Putamen (tissue), 1 donor: Measurements from ENCODE around the gene E2F6.
A peak's percentile ranks its signal among the peaks of the same experiment; 100 is the strongest.

Experiments
- DNase-seq: peaks from one replicate; pipeline ENCODE4 v3.0.0-alpha.2; 2016; ENCODE audit warnings: low spot score

Gene E2F6

DNA sequence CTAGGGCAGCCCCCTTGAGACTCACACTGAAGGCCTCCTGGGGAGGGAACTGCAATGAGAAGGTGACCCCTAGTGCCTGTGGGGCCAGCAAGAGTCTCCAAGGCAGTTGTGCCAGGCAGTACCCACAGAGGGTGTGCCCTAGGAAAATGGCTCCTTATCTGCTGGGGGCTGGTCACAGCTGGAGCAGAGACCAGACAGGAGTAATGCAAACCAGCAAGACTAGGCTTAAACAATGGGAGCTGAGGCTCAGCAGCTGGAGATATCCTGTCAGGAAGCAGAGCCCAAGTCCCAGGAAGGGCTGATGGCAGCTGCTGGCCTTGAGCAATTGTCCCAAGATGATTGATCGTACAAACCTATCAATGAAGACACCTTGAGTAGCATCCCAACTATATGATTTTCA, 26.8 kb upstream of the E2F6 start:
- DNase-seq: no peak

DNA sequence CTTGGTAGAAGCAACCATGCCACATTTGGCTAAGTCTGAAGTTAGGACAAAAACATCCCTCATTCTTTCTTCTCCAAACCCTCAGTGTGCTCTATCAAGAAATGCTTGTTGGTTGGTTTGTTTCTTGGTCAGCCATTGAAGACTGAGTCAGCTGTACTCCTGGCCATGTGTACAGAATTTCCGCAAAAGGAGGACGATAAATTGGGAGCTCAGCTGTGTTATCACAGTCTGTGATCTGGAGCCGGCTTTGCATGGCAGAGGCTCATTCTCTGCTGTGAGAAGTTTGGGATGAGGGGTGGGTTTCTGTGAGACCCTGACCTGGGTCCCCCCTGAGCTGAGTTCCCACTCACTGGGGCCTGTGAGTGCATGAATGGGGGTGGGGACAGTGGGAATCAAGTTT, 26.3 kb upstream of the E2F6 start:
- DNase-seq: no peak

DNA sequence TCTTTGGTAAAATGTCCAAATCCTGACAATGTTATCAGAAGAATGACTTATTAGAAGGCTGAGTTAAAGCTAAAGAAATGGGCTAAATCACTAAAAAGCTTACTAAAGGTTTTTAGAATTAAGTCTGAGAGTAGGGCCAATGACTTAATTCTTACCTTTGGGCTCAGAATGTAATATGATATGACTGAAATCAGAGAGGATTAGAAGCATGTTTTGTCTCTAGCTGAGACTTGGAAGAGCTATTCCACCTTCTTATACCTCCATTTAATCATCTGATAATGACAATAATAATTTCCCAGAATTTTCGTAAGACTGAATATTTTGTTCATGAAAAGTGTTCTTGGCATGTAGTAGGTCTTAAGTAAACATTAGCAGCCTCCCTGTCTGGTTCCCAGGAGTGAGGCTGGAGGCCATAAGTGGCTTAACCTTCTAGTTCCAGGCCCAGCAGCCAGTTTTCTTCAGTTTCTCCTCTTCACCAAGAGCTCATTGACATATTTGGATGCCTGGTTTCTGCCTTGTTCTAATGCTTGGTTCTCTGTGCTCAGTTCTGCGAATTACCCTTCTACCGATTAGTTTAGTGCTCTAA, 25.5 kb upstream of the E2F6 start:
- DNase-seq: no peak

DNA sequence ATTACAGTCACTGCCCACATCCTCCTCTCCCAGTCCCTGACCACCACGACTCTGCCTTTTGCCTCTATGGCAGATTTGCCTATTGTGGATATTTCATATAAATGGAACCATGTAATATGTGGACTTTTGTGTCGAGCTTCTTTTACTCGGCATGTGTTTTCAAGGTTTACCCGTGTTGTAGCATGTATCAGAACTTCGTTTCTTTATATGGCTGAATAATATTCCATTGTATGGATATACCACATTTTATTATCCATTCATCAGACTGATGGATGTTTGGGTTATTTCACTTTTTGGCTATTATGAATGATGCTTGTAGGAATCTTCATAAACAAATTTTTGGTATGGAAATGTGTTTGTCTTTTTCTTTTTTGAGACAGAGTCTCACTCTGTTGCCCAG, 24.2 kb upstream of the E2F6 start:
- DNase-seq: no peak

DNA sequence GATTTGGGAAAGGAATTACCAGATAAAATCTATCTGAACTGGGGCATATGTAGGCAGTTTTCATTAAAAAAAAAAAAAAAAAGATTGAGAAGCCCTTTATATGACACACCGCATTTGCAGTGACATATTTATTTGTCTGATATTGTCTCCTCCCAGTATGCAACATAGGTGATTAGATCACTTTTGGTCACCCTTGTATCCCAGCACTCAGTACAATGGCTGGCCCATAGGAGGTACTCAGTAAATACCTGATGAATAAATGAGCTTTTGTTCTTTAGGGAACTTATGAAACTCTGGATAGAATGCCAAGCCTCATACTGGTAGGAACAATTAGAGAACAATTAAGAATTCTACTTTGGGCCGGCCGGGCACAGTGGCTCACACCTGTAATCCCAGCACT, 22.8 kb upstream of the E2F6 start:
- DNase-seq: no peak

DNA sequence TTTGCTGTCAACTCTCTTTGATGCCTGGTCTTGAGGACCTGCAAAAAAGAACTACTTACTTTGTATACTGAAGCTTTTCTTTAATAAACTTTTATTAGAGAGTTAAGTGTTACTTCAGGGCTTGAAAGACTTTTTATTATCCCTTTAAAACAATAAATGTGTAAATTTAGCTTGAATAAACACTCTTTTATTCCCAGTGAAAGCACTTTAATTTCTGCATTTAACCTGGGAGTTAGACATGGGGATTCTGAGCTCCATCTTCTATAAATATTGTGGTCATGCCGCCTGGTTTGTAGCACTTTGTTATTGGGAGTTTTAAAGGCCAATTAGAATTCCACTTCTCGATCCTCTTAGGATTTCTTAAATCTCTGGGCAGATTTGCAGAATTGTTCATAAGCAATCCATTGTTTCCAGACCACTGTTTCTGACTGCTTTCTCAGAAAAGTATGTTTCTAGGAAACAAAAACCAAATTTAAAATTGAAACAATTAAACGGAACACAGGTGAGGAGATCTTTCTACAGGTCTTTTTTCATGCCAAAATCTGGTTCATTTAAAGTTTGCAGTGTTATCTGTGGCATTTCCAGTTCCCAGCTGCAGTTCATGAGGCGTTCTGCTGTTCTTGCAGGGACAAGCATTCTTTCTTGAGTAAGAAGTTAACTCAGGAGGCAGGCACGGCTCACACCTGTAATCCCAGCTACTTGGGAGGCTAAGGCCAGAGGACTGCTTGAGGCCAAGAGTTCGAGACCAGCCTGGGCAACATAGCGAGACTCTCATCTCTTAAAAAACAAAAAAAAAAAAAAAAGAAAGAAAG, 18.1 kb upstream of the E2F6 start:
- no peak for DNase-seq

DNA sequence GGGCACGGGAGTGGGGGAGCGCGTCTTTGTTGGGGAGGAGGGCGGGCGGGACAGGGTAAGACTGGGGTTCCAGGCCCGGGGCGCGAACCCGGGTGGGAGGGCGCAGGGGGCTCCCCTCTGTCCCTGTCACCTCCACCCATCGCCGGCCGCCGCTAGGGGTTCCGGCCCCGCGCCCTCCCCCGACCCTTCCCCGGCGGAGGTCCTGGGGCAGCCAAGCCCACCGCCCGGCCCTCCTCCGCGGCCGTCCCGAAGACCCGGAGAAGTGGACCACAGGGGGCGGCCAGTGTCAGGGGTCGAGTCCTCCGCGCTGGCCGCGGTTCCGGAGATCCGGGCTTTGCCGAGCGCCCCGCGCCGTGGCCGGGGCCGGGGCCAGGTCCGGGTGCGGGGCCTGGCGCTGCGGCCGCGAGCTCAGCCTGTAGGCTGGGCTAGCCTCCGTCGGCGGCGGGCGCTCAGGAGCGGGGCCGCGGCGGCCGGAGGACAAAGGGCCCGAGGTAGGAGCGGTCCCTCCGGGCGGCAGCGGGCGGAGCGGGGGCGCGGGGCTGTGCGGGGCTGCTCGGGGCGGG, 16.6 kb upstream of the E2F6 start:
- DNase-seq: no peak

DNA sequence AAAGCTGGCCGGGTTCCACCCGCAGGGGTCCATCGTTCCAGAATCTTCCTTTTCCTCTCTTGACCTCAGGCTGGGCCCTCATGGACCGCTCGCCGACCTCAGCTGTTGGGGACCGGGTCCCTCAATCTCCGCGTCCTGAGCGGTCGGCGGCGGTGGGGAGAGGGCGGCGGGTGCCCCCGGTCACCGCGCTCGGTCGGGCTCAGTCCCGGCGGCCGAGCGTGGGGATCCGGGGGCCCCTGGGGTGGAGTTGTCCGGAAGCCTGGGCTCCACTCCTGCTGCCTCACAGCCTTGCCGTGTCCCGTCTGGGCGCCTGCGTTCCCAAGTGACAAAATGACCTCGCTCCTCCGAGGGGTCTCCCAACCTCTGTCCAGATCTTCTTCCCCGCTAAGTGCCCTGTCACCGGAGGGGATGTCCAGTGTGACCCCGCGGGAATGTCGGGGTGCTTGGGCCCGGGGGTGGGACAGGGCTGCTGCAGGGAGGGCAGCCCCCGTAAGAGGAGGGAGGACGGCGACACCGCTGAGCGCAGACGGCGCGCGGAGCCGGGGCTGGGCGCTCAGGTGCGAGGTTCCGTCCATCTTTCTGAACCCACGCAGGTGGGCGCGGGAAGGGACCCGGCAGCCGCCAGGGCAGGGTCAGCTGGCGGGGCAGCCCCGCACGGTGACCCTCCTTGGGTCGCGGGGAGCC, 16.0 kb upstream of the E2F6 start:
- DNase-seq: no peak

DNA sequence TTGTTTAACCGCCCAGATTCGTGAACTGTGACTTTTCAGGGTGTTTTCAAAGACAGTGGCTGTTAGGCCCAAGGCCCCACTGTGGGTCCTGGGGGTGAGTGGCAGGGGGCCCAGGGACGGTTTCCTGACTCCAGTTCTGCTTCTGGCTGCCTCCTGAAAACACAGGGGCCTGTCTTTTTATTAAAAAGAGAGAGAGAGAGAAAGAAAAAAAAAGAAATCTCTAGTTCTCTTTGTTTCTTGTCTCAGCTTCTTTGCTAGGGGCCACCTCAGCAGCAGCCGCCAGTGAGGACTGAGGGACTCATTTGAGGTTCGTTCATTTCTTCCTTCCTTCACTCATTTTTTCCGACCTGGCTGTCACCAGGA, 15.4 kb upstream of the E2F6 start:
- DNase-seq: no peak

DNA sequence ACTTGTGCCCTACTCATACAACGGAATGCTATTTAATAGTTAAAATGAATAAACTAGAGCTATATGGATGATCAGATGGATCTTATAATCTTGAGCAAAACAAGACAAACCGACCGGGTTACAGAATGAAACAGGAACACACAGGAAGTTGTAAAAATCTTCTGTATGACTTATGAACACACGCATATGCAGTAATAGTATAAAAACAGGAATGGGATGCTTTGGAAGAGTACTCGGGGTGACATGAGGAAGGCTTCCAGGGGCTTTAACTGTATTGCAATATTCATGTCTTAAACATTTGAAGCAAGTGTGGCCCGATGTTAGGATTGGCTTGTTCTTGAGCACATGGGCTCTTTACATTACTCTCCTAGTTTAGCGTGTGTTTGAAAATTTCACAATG, 14.9 kb upstream of the E2F6 start:
- DNase-seq: no peak

DNA sequence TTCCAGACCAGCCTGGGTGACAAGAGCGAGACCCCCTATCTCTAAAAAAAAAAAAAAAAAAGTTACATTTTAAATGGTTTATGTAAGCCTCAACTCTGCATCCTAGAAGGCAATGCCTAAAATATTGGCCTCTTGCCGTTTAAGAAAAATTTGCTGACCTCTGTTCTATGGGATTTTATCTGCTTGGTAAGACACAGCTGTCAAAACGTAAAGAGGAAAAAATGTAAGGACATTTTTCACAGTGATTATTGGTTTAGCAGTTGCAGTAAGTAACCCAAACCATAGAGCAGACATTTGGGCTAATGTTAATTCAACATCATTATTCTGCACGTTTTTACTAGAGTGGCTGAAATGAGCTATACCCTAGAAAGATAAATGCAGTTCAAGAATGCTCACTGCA, 14.4 kb upstream of the E2F6 start:
- DNase-seq: no peak

DNA sequence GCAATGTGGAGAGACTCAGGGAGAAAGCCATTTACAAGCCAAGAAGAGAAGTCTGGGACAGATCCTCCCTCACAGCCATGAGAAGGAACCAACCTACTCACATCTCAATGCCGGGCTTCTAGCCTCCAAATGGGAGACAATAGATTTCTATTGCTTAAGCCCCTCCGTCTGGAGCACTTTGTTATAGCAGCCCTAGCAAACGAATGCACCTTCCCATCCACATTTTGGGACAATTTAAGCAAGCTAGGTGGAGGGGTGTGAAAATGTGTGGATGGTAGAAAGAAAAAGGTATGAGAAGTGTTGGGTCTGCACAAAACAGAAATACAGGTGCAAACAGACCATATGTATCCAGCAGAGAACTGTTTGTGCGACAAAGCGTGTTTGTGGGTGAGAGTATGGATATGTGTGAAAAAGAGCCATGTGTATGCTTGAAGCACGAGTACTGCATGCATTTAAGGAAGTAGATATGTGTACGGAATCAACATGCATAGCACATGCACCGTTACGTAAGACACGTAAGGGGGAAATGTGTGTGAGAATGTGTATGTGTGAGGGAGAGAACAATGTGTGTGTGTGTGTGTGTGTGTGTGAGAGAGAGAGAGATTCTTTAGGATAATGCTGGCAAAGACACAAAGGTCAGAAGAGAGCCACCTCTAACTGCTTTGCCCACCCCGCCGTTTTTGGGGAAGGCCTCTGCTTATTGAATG, 13.1 kb upstream of the E2F6 start:
- DNase-seq: no peak

DNA sequence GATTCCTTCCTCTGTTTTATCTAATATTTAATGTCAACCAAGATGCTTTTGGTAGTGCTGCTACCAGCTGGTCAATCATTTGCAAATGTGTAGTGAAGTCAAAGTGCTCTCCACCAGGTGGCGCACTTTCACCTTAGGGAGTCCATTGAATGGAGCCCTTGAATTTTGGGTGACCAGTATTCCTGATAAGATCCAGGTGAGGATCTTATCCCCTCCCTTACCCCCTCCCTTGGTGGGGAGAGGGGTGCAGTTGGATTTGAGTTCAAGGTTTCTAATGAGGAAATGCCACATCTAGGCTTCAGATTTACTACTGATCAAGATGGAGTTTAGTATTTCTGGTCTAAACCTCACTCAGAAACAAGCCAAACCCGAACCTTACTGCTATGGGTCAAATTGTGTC, 12.0 kb upstream of the E2F6 start:
- DNase-seq: peak; percentile 86

DNA sequence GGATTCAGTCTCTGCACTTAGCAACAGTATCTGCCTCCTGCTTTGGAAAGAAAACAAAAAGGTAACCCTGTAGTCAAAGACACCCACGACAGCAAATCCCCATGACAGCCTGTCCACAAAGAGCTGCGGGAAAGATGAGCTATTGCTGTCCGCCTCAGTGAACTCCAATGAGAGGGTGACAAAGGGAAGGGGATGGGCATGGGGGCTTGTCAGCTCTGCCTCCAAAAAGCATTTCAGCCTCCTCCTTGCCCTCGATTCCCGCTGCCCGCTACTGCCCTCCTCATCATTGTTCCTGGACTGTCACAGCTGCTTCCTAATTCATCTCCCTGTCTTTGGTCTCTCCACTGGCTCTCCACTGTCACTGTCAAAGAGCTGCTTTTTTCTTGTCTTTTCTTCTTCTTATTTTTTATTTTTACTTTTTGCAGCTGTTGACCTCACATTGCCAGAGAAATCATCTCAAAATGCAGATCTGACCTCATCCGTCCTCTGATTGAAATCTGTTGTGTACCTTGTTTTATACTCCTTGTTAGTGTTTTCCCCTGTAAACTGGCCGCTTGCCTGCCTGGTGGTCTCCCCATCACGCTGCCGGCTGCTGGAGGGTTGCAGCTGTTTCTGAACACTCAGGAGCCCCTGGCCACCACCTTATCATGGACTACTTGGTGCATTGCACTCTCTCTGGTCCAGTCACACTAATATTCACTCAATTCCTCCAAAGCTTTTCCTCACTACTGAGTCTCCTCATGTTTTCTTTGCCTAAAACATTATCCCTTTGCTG, 7.9 kb upstream of the E2F6 start:
- no peak for DNase-seq

DNA sequence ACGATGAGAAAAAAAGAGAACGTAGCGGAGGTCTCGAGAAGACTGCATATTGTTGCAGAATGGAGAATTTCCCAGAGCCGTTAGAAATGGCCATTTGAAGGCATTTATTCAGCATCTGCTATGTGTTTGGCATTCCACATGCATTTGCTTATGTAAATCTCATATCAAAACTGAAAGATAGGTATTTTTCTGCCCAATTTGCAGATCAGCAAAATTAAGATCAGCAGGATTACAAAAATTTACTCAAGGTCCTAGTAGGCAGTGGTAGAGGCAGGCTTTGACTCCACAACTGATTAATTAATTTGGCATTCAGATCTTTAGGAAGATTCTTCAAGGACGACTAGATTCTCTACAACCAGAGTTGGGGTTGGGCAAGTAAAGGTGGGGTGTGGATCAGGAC, 1.8 kb upstream of the E2F6 start:
- no peak for DNase-seq

DNA sequence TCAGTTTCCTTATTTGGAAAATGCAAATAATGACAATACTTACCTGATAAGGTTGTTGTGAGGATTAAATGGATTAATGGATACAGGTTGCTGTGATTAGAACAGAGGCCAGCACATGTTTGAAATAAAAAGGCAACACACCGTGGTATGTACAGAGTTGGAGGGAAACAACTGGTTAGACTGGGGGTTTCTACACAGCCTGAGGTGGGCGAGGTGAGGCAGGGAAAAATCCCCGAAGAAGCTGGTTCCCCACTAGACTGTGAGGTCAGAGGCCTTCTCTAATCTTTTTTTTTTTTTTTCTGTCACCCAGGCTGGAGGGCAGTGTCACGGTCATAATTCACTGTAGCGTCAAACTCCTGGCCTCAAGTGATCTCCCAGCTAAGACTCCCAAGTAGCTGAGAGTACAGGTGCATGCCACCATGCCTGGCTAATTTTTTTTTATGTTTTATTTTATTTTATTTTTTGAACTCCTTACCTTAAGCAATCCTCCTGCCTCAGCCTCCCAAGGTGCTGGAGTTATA, 1.2 kb upstream of the E2F6 start:
- DNase-seq: no peak

DNA sequence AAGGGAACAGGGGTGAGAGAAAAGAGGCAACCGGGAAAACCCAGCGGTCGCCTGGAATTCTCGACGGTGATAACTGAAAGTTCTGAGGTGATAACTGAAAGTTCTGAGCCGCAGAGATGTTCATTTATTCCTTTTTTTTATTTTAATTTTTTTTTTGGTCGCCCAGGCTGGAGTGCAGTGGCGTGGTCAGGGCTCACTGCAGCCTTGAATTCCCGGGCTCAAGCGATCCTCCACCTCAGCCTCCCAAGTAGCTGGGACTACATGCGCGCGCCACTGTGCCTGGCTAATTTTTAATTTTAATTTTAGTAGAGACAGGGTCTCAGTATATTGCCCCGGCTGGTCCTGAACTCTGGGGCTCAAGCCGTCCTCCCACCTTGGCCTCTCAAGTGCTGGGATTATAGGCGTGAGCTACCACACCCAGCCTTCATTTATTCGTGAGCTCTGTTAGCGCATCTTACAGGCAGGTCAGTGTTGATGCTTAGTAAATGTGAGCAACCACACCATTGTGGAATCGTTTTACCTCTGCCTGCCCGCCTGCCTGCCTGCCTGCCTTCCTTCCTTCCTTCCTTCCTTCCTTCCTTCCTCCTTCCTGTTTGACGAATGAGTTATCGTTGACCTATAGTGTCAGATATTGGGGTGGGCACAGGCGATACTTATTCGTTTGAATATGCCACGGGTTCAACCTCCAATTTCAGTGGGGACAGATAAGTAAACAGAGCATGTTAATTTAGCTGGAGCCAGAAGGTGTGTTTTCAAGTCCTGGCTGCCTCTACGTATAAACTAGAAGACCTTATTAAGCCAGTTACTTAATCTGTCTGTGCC, 557 bp upstream of the E2F6 start:
- DNase-seq: no peak

DNA sequence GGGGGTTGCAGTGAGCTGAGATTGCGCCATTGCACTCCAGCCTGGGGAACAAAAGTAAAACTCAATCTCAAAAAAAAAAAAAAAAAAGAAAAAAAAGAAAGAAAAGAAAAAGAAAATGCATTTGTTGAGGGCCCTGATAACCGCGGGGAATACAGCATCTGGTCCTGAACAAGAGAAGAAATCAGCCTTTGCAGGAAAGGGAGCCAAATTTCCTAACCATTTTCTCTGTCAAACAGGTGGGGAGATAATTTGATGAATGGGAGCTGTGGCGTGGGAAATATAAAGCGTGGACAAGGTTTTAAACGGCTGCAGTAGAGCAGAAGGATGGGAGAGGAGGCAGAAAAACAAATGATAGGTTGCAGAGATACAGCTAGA, 864 bp downstream of the E2F6 start:
- no peak for DNase-seq

DNA sequence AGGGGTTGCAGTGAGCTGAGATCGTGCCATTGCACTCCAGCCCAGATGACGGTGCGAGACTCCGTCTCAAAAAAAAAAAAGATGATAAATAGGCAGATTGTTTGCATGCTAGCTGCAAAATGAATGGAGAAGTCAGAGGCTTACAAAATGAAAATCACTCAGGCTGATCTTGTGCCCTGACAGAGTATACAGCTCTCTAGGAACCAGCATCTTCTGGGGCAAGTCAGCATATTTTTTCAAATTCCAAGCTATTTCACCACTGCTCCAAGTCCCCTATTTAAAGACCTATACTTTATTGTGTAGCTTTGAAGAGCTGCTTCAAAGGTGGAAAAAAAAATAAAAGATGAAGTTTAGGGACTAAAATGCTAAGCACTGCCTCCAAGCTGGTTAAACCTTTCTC, 6.1 kb downstream of the E2F6 start:
- DNase-seq: no peak

DNA sequence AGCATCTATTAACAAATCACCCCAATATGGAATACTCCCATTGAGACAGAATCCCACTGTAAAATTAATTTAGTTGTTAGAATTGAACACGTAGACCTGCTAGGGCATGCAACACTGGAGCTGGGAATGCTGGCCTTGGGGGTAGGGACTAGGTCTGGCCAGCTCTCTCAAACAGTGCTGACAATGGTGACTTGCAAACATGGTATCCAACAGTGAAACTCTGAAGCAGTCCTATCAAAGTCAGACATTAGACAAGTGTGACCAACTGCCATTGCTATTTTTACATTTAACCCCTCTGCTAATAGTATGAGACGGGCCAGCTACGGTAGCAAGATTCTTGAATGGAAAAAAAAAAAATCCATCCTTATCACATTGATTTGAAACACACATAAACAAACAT, 7.2 kb downstream of the E2F6 start:
- DNase-seq: no peak

DNA sequence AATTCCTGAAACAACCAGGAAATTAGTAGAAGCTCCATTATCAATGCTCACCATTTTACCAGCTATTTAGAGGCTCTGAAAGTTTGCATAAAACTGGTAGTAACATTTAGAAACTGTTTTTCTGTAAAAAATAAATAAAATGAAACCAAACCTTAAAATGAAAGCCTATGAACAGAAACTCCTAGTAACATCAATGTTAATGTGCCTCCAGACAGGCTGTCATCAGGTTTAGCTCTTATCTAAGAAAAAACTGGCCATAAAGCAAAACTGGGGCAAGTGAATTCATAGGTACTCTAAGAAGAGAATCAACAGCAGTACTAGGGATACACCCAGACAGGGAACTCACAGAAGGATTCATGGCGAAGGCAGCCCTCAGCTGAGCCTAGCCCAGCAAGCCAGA, 8.0 kb downstream of the E2F6 start:
- no peak for DNase-seq
